Right lobe of liver (tissue), 6 donors: ENCODE results near the gene FAR2. TPM values are rescaled to one million over a fixed set of nuclear protein-coding genes. Genes with fewer than 3 reads are reported as not detected.
"Not testable (repeated sequence)": the region's sequence is repeated elsewhere in the genome, so short reads cannot be mapped to it uniquely, and the experiment has no call there.

Source experiments
- ATAC-seq, 4 donors: fragments of 200-7000 bp; cut with Tn5 transposase; one replicate each; pipeline ENCODE4 v1.9.1; 2020; ENCODE audit warnings: mild to moderate bottlenecking in 4 of 4, moderate library complexity in 4 of 4
- DNase-seq, 3 donors: peaks; one replicate each; pipeline ENCODE4 v3.0.0-alpha.2; 2020
- H3K27ac ChIP-seq, 3 donors: fragments of 200-600 bp; one replicate each; pipeline ENCODE4 v1.8.0; 2022
- H3K27me3 ChIP-seq, 2 donors: fragments of 200-600 bp; one replicate each; pipeline ENCODE4 v1.8.0; 2022
- H3K36me3 ChIP-seq, 4 donors: fragments of 200-600 bp; sonication (generic) in 1 of 4; one replicate each; pipeline versions ENCODE4 v1.5.1 to v1.8.0; 2017 to 2022; ENCODE audit warnings: control low read depth in 1 of 4
- H3K4me1 ChIP-seq, 4 donors: fragments of 200-600 bp; sonication (generic) in 1 of 4; one replicate each; pipeline versions ENCODE4 v1.5.1 to v1.8.0; 2017 to 2022; ENCODE audit warnings: control low read depth in 1 of 4
- H3K4me3 ChIP-seq, 3 donors: fragments of 200-600 bp; one replicate each; pipeline ENCODE4 v1.8.0; 2022
- H3K9me3 ChIP-seq, 4 donors: fragments of 200-600 bp; sonication (generic) in 1 of 4; one replicate each; pipeline versions ENCODE4 v1.5.1 to v1.8.0; 2017 to 2022; ENCODE audit warnings: control low read depth in 1 of 4
- POLR2A ChIP-seq: fragments of 450-650 bp; IDR thresholded peaks from one replicate; pipeline ENCODE4 v1.6.1; 2017; ENCODE audit warnings: antibody characterized with exemption, mild to moderate bottlenecking
- WGBS: methylation state at CpG from one replicate; pipeline ENCODE4 v1.1.6; 2018; ENCODE audit warnings: low coverage, low lambda C conversion rate; ENCODE audit not compliant: insufficient coverage; ENCODE audit errors: missing lambda C conversion rate; 5-methylcytosine and 5-hydroxymethylcytosine counted together
- intact Hi-C, 2 donors: fragments of 100-400 bp; cut with DNase I; formaldehyde crosslinking; loops; one replicate each; pipeline versions ENCODE4 v1.11.2 to v1.14.1; 2022
- total RNA-seq, 6 experiments: library from RNA; depleted of rRNA in 2 of 6; stranded (reverse); fragments of >200 nt in 2 of 6; fragmentation: NEBNext Ultra II Directional in 3 of 6; extraction: Animal tissue kit (Norgen Biotek cat#: 25700) in 3 of 6; gene quantifications; one replicate each; pipeline versions ENCODE4 v1.1.0 to v1.2.4, GENCODE V29; 2016 to 2023
- TF ChIP-seq, protein P1 (sequence below), 4 donors: fragments of 200-600 bp in 3 of 4; fragments of 450-650 bp in 1 of 4; IDR thresholded peaks; one replicate each; pipeline versions ENCODE4 v1.5.1 to v1.8.0; 2016 to 2022; ENCODE audit warnings: antibody characterized with exemption in 4 of 4, mild to moderate bottlenecking in 2 of 4
- donor health status: DM: no; HTN: yes; CAD: no.
- donor health status: DM: no; HTN: no; CAD: no.
- donor health status: DM: no; HTN: no; CAD: no.
- donor health status: DM: no; HTN: yes; CAD: no.
- donor health status: DM: no; HTN: yes; CAD: no.

The FAR2 gene
- total RNA-seq, 6 experiments from 2014 or later: 0.87 to 3.4 (median 1.9) TPM

DNA sequence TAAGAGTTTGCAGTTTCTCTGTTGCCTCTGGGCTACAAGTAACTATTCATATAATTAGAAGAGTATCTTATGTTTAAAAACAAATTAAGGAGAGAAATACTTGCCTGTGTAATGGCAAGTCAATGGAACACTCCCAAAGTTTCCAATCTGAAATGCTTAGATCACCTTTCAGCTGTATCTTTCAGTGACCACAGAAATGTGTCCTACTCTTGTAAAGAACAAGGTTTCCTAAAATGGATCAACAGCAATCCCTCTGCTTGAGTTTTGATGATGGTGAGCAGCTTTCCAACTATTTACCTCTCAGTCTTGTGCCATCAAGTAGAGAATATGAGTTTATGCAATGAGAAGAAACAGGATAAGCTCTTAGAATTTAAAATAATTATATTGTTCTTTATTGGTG lies 139.0 kb downstream of the FAR2 start:
- intact Hi-C loops: no loop called here
- Histone ChIP-seq H3K9me3 (no peaks in the 10 kb centered on the region), H3K4me3 (no peak overlapping the region), H3K4me1 (no peaks in the 10 kb centered on the region), H3K27me3 (no peaks in the 10 kb centered on the region), H3K36me3 (no peaks in the 10 kb centered on the region), H3K27ac (no peak overlapping the region)
- DNase-seq (no peak), ATAC-seq (no peak)
- TF ChIP-seq POLR2A: no peak
- TF ChIP-seq, protein P1, sequence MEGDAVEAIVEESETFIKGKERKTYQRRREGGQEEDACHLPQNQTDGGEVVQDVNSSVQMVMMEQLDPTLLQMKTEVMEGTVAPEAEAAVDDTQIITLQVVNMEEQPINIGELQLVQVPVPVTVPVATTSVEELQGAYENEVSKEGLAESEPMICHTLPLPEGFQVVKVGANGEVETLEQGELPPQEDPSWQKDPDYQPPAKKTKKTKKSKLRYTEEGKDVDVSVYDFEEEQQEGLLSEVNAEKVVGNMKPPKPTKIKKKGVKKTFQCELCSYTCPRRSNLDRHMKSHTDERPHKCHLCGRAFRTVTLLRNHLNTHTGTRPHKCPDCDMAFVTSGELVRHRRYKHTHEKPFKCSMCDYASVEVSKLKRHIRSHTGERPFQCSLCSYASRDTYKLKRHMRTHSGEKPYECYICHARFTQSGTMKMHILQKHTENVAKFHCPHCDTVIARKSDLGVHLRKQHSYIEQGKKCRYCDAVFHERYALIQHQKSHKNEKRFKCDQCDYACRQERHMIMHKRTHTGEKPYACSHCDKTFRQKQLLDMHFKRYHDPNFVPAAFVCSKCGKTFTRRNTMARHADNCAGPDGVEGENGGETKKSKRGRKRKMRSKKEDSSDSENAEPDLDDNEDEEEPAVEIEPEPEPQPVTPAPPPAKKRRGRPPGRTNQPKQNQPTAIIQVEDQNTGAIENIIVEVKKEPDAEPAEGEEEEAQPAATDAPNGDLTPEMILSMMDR (IDR thresholded peaks at IDR 0.05): no peak

DNA sequence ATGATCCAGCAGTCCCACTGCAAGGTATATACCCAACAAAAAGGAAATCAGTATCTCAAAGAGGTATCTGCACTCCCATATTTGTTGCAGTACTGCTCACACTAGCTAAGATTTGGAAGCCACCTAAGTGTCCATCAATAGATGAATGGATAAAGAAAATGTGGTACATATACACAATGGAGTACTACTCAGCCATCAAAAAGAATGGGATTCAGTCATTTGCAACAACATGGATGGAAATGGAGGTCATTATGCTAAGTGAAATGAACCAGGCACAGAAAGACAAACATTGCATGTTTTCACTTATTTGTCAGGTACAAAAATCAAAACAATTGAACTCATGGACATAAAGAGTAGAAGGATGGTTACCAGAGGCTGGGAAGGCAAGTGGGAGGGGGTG lies 141.4 kb downstream of the FAR2 start:
- H3K27ac ChIP-seq, H3K27me3 ChIP-seq, DNase-seq, H3K9me3 ChIP-seq, intact Hi-C loops, H3K36me3 ChIP-seq, H3K4me1 ChIP-seq, ATAC-seq, H3K4me3 ChIP-seq: not testable (repeated sequence)

DNA sequence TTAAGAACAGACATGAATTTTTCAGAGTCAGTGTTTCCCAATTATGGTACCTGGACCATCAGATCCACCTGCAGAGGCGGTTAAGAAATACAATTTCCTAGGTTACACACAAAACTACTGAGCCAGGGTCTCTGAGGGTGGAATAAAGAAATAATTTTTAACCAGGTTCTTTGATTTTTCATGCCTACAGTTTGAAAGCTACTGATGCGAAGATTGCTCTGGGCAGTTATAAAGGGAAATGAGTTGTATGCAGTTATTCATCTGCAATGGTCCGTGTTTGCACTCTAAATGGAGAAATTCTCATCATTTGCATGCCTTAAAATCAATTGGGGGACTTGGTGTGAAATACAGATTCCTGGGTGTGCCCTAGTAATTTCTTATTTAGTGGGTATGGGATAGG lies 142.1 kb downstream of the FAR2 start:
- no peak for DNase-seq
- Histone ChIP-seq H3K4me3 (no peak overlapping the region), H3K4me1 (no peaks in the 10 kb centered on the region), H3K9me3 (no peaks in the 10 kb centered on the region), H3K36me3 (no peaks in the 10 kb centered on the region), H3K27me3 (no peaks in the 10 kb centered on the region), H3K27ac (no peak overlapping the region)
- ATAC-seq: no peak
- intact Hi-C loops: no loop called here
- TF ChIP-seq, protein P1 (IDR thresholded peaks at IDR 0.05): no peak
- TF ChIP-seq POLR2A: no peak
- 86% methylated on average over 3 of the region's 3 CpGs for WGBS

DNA sequence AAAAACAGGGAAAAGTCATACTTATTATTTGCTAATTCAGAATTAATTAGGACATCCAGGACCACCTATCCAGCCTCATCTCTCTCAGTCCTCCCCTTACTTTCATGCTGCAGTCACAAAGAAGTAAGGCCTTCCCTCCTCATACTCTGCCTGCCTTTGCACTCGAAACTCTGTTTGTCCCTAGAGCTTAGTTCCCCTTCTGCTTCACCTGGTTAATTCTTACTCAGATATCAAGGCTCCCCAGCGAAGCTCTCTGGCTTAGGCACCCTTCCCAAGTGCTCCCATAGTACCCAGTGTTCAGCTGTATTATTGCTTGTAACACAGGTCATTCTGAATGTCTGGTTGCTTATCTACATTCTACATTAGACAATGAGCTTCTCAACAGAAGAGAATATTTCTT lies 150.6 kb downstream of the FAR2 start:
- H3K36me3 ChIP-seq: no peaks in the 10 kb centered on the region
- intact Hi-C loops: no loop called here
- WGBS: 69% methylated on average over 2 of the region's 2 CpGs
- H3K9me3 ChIP-seq: no peaks in the 10 kb centered on the region
- DNase-seq: no peak
- no peak overlapping the region for H3K27ac ChIP-seq
- ATAC-seq: no peak
- TF ChIP-seq POLR2A: no peak
- TF ChIP-seq, protein P1 (IDR thresholded peaks at IDR 0.05): no peak
- H3K4me1 ChIP-seq: no peaks in the 10 kb centered on the region
- no peak overlapping the region for H3K4me3 ChIP-seq
- no peaks in the 10 kb centered on the region for H3K27me3 ChIP-seq

DNA sequence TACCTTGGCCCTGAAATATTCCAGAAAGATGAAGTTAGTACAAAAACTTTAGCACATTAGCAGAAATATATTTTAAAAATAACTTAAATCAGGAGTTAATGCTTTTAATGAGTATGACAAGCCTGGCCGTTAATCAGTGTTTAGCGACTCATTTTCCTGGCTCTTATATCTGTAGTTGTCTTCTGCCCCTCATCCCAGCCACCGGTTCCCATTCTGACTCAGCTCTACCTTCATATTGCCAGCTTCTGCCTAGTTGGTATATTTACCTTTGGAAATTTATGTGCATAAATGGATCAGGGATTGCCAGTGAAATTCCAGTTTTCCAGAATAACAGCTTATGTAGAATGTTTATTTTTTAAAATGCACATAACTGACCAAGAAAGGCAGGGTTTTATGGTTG lies 152.0 kb downstream of the FAR2 start:
- ATAC-seq (no peak), DNase-seq (no peak)
- intact Hi-C loops: no loop called here
- TF ChIP-seq, protein P1 (IDR thresholded peaks at IDR 0.05): no peak
- no peak for TF ChIP-seq POLR2A
- Histone ChIP-seq H3K9me3 (no peaks in the 10 kb centered on the region), H3K36me3 (no peaks in the 10 kb centered on the region), H3K4me3 (no peak overlapping the region), H3K4me1 (no peaks in the 10 kb centered on the region), H3K27ac (no peak overlapping the region), H3K27me3 (no peaks in the 10 kb centered on the region)
- WGBS: 84% methylated on average over 3 of the region's 3 CpGs
